Upper lobe of left lung (tissue), 6 donors: Measurements from ENCODE around the gene SRSF11. TPM values are rescaled to one million over a fixed set of nuclear protein-coding genes. Genes with fewer than 3 reads are reported as not detected.

Experiments
- ATAC-seq, 2 donors: fragments of 200-7000 bp; cut with Tn5 transposase; one replicate each; pipeline ENCODE4 v1.9.1; 2022; ENCODE audit warnings: mild to moderate bottlenecking in 2 of 2, moderate library complexity in 2 of 2; ENCODE audit not compliant: low FRiP score in 2 of 2
- DNase-seq, 2 donors: peaks; one replicate each; pipeline ENCODE4 v3.0.0-alpha.2; 2019 to 2020
- H3K27ac ChIP-seq, 4 donors: fragments of 200-600 bp; sonication (generic); one replicate each; pipeline ENCODE4 v1.5.1; 2016 to 2019
- H3K27me3 ChIP-seq, 4 donors: fragments of 200-600 bp; sonication (generic); one replicate each; pipeline ENCODE4 v1.5.1; 2017 to 2019
- H3K36me3 ChIP-seq, 4 donors: fragments of 200-600 bp; sonication (generic); one replicate each; pipeline ENCODE4 v1.5.1; 2016 to 2019
- H3K4me1 ChIP-seq, 4 donors: fragments of 200-600 bp; sonication (generic); one replicate each; pipeline ENCODE4 v1.5.1; 2018 to 2019
- H3K4me3 ChIP-seq, 4 donors: fragments of 200-600 bp; sonication (generic); one replicate each; pipeline ENCODE4 v1.5.1; 2017 to 2019; ENCODE audit warnings: mild to moderate bottlenecking in 2 of 4, moderate library complexity in 1 of 4
- H3K9me3 ChIP-seq, 4 donors: fragments of 200-600 bp; sonication (generic); one replicate each; pipeline ENCODE4 v1.5.1; 2018 to 2019
- EP300 ChIP-seq, 4 donors: sonication (generic); formaldehyde crosslinking; IDR thresholded peaks; one replicate each; pipeline ENCODE4 v1.5.1; 2017; ENCODE audit warnings: antibody characterized with exemption in 4 of 4, control low read depth in 2 of 4
- POLR2A ChIP-seq, 4 donors: fragments of 450-650 bp; IDR thresholded peaks; one replicate each; pipeline ENCODE4 v1.5.1; 2016 to 2017; ENCODE audit warnings: antibody characterized with exemption in 4 of 4, mild to moderate bottlenecking in 2 of 4
- POLR2AphosphoS5 ChIP-seq, 2 donors: sonication (generic); formaldehyde crosslinking; IDR thresholded peaks; one replicate each; pipeline ENCODE4 v1.5.1; 2017; ENCODE audit warnings: antibody characterized with exemption in 2 of 2
- WGBS, 2 donors: methylation state at CpG; one replicate each; pipeline ENCODE4 v1.1.5; 2017 to 2018; 5-methylcytosine and 5-hydroxymethylcytosine counted together
- total RNA-seq, 6 donors: library from RNA; depleted of rRNA in 4 of 6; stranded (reverse); fragments of >200 nt in 4 of 6; gene quantifications; one replicate each; pipeline versions ENCODE4 v1.1.0 to v1.2.1, GENCODE V29; 2016 to 2021
- TF ChIP-seq, protein P1 (sequence below), 6 experiments: fragments of 450-650 bp in 4 of 6; fragments of 200-600 bp in 2 of 6; sonication (generic) in 2 of 6; IDR thresholded peaks; one replicate each; pipeline ENCODE4 v1.5.1; 2016 to 2019; ENCODE audit warnings: antibody characterized with exemption in 6 of 6
- donor health status: DM: no; HTN: no; CAD: no; lungs with moderate emphysema.
- donor health status: DM: no; HTN: yes; CAD: no; lungs with severe emphysema.

The SRSF11 gene
- total RNA-seq, 6 donors from 2014 or later = 97.6 to 662 (median 145) TPM

DNA sequence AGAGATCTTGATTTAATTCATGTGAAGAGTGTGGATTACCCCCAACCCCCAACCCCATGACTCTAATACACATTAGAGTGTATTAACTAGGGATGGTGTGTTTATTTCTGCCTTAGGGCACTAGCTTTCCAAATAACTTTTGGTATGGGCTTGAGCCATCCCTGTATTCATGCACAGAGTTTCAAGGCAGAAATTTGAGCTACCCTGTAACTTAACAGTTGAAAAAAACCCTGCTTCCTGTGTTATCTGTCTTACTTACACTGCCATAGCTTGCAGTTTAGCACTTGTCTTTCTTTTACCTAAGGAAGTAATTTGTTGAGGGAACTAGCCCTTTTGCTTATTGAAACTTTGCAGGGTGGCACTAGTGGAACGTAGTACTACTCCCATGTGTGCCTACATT is 6.3 kb downstream of the SRSF11 start:
- 31 to 56% methylated on average over 1 of the region's 1 CpG for WGBS, 2 donors
- H3K4me3 ChIP-seq = no peak overlapping the region
- peaks cover 15 to 61% (median 26%) of the 10 kb centered on the region in 4 donors for H3K36me3 ChIP-seq
- peaks cover 28 to 38% (median 35%) of the 10 kb centered on the region in 4 donors for H3K4me1 ChIP-seq
- ATAC-seq (no peak), DNase-seq (no peak)
- no peaks in the 10 kb centered on the region for H3K27me3 ChIP-seq
- no peak for TF ChIP-seq POLR2AphosphoS5 (IDR thresholded peaks at IDR 0.05)
- TF ChIP-seq, protein P1, sequence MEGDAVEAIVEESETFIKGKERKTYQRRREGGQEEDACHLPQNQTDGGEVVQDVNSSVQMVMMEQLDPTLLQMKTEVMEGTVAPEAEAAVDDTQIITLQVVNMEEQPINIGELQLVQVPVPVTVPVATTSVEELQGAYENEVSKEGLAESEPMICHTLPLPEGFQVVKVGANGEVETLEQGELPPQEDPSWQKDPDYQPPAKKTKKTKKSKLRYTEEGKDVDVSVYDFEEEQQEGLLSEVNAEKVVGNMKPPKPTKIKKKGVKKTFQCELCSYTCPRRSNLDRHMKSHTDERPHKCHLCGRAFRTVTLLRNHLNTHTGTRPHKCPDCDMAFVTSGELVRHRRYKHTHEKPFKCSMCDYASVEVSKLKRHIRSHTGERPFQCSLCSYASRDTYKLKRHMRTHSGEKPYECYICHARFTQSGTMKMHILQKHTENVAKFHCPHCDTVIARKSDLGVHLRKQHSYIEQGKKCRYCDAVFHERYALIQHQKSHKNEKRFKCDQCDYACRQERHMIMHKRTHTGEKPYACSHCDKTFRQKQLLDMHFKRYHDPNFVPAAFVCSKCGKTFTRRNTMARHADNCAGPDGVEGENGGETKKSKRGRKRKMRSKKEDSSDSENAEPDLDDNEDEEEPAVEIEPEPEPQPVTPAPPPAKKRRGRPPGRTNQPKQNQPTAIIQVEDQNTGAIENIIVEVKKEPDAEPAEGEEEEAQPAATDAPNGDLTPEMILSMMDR (IDR thresholded peaks at IDR 0.05) = no peak
- TF ChIP-seq EP300 (IDR thresholded peaks at IDR 0.05) = no peak
- TF ChIP-seq POLR2A (IDR thresholded peaks at IDR 0.05) = no peak
- no peak overlapping the region for H3K27ac ChIP-seq
- H3K9me3 ChIP-seq = no peaks in the 10 kb centered on the region

DNA sequence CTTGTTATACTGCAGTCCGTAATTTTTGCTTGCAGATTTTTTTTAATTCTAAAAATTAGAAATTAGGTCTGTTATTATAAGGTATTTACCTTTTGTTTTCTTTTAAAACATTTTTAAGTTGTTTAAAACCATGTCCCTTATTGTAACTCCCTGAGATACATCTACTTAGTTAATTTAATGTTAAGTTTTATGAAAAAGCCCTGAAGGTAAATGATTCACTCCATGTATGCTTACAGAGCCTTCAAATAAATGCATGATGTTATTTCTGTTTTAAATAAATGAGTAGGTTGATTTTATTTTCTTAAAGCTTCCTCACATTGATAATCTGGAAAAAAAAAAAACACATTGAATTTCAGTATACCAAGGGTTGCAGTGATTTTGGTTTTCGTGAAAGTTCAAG is 7.5 kb downstream of the SRSF11 start:
- Histone ChIP-seq H3K4me3 (no peak overlapping the region), H3K9me3 (no peaks in the 10 kb centered on the region), H3K4me1 (peaks cover 16 to 26% (median 24%) of the 10 kb centered on the region in 4 donors), H3K36me3 (peaks cover 25 to 69% (median 35%) of the 10 kb centered on the region in 4 donors), H3K27ac (no peak overlapping the region), H3K27me3 (no peaks in the 10 kb centered on the region)
- ATAC-seq (no peak), DNase-seq (no peak)
- 89 to 90% methylated on average over 2 of the region's 2 CpGs for WGBS, 2 donors
- TF ChIP-seq EP300 (IDR thresholded peaks at IDR 0.05) (no peak), POLR2AphosphoS5 (IDR thresholded peaks at IDR 0.05) (no peak), POLR2A (IDR thresholded peaks at IDR 0.05) (no peak)

DNA sequence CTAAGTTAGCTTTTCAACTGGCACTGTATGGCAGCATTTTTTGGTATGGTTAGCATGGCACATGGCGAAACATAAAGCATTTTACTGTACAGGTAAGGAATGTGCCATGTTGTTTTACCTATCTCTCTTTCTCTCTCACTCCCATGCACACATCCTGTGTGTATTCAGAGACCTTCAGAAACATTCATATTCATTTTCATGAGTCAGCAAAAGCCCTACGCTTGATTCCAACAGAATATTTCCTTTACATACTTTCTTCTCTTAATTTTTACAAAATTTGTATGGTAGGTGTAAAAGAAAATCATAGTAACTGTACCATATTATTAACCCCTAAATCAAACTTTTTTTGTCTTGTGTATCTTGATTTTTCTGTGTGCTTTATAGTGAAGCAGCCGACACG is 10.3 kb downstream of the SRSF11 start:
- H3K36me3 ChIP-seq = peaks cover 47 to 83% (median 58%) of the 10 kb centered on the region in 4 donors
- H3K4me1 ChIP-seq = peaks cover 8 to 15% (median 12%) of the 10 kb centered on the region in 4 donors
- DNase-seq (no peak), ATAC-seq (no peak)
- no peaks in the 10 kb centered on the region for H3K9me3 ChIP-seq
- H3K27me3 ChIP-seq = no peaks in the 10 kb centered on the region
- WGBS, 2 donors = 95 to 96% methylated on average over 4 of the region's 4 CpGs
- no peak overlapping the region for H3K27ac ChIP-seq
- no peak for TF ChIP-seq POLR2AphosphoS5 (IDR thresholded peaks at IDR 0.05)
- no peak overlapping the region for H3K4me3 ChIP-seq

DNA sequence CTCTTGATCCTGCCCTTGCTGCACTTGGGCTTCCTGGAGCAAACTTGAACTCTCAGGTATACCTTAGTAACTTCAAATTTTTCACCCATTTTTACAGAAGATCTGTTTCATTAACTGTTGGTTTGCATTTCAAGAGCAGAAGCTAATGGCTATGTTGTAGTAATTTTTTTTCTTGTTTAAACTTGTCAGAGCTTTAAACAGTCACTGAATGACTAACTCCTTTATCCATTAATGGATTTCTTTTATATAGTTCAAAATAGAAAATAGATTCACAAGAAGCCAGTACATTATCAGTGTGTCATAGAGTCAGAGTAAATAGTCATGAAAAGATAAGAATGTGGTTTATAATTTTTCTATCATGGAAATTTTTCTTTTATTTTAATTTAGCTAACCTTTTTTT is 13.6 kb downstream of the SRSF11 start:
- Histone ChIP-seq H3K27me3 (no peaks in the 10 kb centered on the region), H3K4me3 (no peak overlapping the region), H3K4me1 (no peaks in the 10 kb centered on the region), H3K27ac (no peak overlapping the region), H3K36me3 (peaks cover 64 to 100% (median 80%) of the 10 kb centered on the region in 4 donors), H3K9me3 (no peaks in the 10 kb centered on the region)
- ATAC-seq (no peak), DNase-seq (no peak)
- TF ChIP-seq EP300 (IDR thresholded peaks at IDR 0.05) = no peak
- TF ChIP-seq POLR2A (IDR thresholded peaks at IDR 0.05) = no peak
- TF ChIP-seq, protein P1 (IDR thresholded peaks at IDR 0.05) = no peak
- no peak for TF ChIP-seq POLR2AphosphoS5 (IDR thresholded peaks at IDR 0.05)

DNA sequence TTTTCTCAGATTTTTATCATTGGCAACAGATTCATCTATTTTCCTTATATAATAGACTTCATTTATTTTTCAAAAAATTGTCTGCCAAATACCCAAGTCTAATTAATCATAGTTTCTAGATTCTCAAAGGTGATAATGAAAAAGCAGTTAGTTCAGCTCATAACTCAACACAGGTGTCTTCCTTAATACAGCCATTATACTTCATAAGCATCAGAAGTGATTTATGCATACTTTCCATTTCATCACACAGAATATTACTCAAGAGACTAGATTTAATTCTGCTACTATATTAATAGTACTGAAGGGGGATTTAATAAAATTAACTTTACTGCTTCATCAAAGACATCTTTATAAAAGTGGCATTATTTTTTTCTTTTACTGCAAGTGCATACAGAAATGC is 18.8 kb downstream of the SRSF11 start:
- no peak for DNase-seq

DNA sequence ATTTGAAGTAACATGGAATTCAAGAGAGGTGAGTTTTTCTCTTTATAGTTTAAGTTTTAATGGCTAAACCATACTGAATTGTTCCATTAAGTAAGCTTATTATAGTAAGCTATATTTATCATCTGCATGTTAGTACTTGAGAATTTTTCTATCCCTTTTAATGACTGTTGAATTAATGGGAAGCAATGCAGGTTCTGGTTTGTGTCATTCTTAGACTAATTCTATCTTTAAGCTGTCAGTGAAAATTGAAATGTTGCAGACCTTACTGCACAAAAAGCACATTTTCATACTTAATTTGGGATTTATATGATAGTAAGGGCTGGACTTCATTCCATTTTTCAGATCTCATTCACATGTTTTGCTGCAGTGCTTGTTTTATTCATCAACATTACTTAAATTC is 25.9 kb downstream of the SRSF11 start:
- DNase-seq (no peak), ATAC-seq (no peak)
- Histone ChIP-seq H3K4me3 (no peak overlapping the region), H3K36me3 (peaks cover 75 to 100% (median 80%) of the 10 kb centered on the region in 4 donors), H3K9me3 (no peaks in the 10 kb centered on the region), H3K4me1 (no peaks in the 10 kb centered on the region), H3K27me3 (no peaks in the 10 kb centered on the region), H3K27ac (no peak overlapping the region)
- TF ChIP-seq, protein P1 (IDR thresholded peaks at IDR 0.05) = no peak

More for the DNA sequence above, 18.8 kb downstream of the SRSF11 start:
- no peak for ATAC-seq
- Histone ChIP-seq H3K4me3 (no peak overlapping the region), H3K9me3 (no peaks in the 10 kb centered on the region), H3K27ac (no peak overlapping the region), H3K36me3 (peaks cover 54 to 100% (median 92%) of the 10 kb centered on the region in 4 donors), H3K4me1 (no peaks in the 10 kb centered on the region), H3K27me3 (no peaks in the 10 kb centered on the region)
- TF ChIP-seq EP300 (IDR thresholded peaks at IDR 0.05) (no peak), POLR2AphosphoS5 (IDR thresholded peaks at IDR 0.05) (no peak), POLR2A (IDR thresholded peaks at IDR 0.05) (no peak)
- TF ChIP-seq, protein P1 (IDR thresholded peaks at IDR 0.05) = no peak
